Uterus (tissue), 4 donors: Measurements from ENCODE around the gene PPP2R3C. TPM values are rescaled to one million over a fixed set of nuclear protein-coding genes. Genes with fewer than 3 reads are reported as not detected.
"Not testable (repeated sequence)": the region's sequence is repeated elsewhere in the genome, so short reads cannot be mapped to it uniquely, and the experiment has no call there.

Experiments
- DNase-seq, 2 donors: peaks; one replicate each; pipeline ENCODE4 v3.0.0-alpha.2; 2019 to 2020
- H3K27ac ChIP-seq, 2 donors: fragments of 200-600 bp; sonication (generic); 1 replicate in 1 of 2; 2 replicates in 1 of 2; pipeline ENCODE4 v1.5.1; 2016 to 2018
- H3K27me3 ChIP-seq, 2 donors: fragments of 200-600 bp; sonication (generic); one replicate each; pipeline ENCODE4 v1.5.1; 2018 to 2019; ENCODE audit warnings: control low read depth in 1 of 2
- H3K36me3 ChIP-seq, 2 donors: fragments of 200-600 bp; sonication (generic); one replicate each; pipeline ENCODE4 v1.5.1; 2019; ENCODE audit warnings: control low read depth in 1 of 2
- H3K4me1 ChIP-seq, 2 donors: fragments of 200-600 bp; sonication (generic); one replicate each; pipeline ENCODE4 v1.5.1; 2018 to 2019; ENCODE audit warnings: control low read depth in 1 of 2
- H3K4me3 ChIP-seq, 2 donors: fragments of 200-600 bp; sonication (generic); 1 replicate in 1 of 2; 2 replicates in 1 of 2; pipeline ENCODE4 v1.5.1; 2018 to 2019; ENCODE audit warnings: mild to moderate bottlenecking in 1 of 2
- H3K9me3 ChIP-seq, 2 donors: fragments of 200-600 bp; sonication (generic); one replicate each; pipeline ENCODE4 v1.5.1; 2019; ENCODE audit warnings: control low read depth in 1 of 2
- CTCF ChIP-seq, 4 experiments: fragments of 200-600 bp in 2 of 4; fragments of 450-650 bp in 2 of 4; sonication (generic) in 2 of 4; IDR thresholded peaks; one replicate each; pipeline ENCODE4 v1.5.1; 2016 to 2019; ENCODE audit warnings: antibody characterized with exemption in 4 of 4, mild to moderate bottlenecking in 2 of 4, moderate library complexity in 1 of 4
- POLR2A ChIP-seq, 2 donors: fragments of 450-650 bp; IDR thresholded peaks; one replicate each; pipeline ENCODE4 v1.6.1; 2016; ENCODE audit warnings: antibody characterized with exemption in 2 of 2, mild to moderate bottlenecking in 1 of 2, moderate library complexity in 1 of 2
- intact Hi-C: fragments of 100-400 bp; cut with DNase I; formaldehyde crosslinking; loops from one replicate; pipeline ENCODE4 v1.15.1; 2023; ENCODE audit warnings: low total_unique reads
- total RNA-seq, 4 donors: library from RNA; depleted of rRNA in 3 of 4; stranded (reverse); fragments of >200 nt in 3 of 4; gene quantifications; one replicate each; pipeline versions ENCODE4 v1.1.0 to v1.2.4, GENCODE V29; 2014 to 2023
- donor health status: DM: yes; HTN: yes; CAD: no.

The PPP2R3C gene
- total RNA-seq, 4 donors from 2014 or later, result 18.5 to 48.0 (median 29.4) TPM

GRCh38 chr14:35045798-35046047, 76.1 kb downstream of the PPP2R3C start:
- no peaks in the 10 kb centered on the region for H3K9me3 ChIP-seq
- peak overlapping the region; percentile 89 to 95 for H3K27ac ChIP-seq
- no peaks in the 10 kb centered on the region for H3K27me3 ChIP-seq
- peak overlapping the region; percentile 69 to 82 for H3K4me3 ChIP-seq
- no peak for DNase-seq
- H3K36me3 ChIP-seq, result no peaks in the 10 kb centered on the region
- TF ChIP-seq POLR2A (IDR thresholded peaks at IDR 0.05), result no peak
- TF ChIP-seq CTCF (IDR thresholded peaks at IDR 0.05), result no peak
- no peaks in the 10 kb centered on the region for H3K4me1 ChIP-seq
- intact Hi-C loops, result loop anchor here (10.0 kb wide), 1 partner anchor 61 kb away; the partner anchor contains the start of gene SRP54

GRCh38 chr14:35044939-35045797, 76.6 kb downstream of the PPP2R3C start:
- TF ChIP-seq POLR2A (IDR thresholded peaks at IDR 0.05), result no peak
- TF ChIP-seq CTCF (IDR thresholded peaks at IDR 0.05), result no peak
- DNase-seq, result no peak
- Histone ChIP-seq H3K4me3 (peak overlapping the region; percentile 69 to 82), H3K4me1 (no peaks in the 10 kb centered on the region), H3K9me3 (no peaks in the 10 kb centered on the region), H3K27me3 (no peaks in the 10 kb centered on the region), H3K27ac (peak overlapping the region; percentile 89 to 95), H3K36me3 (no peaks in the 10 kb centered on the region)
- intact Hi-C loops, result loop anchor here (10.0 kb wide), 1 partner anchor 60 kb away; the partner anchor contains the start of gene SRP54

- Histone ChIP-seq H3K4me3 (no peak overlapping the region), H3K27ac (no peak overlapping the region)
- intact Hi-C loops, result loop anchor here (10.0 kb wide), 1 partner anchor 58 kb away; the partner anchor contains the start of gene SRP54
Measured at GRCh38 chr14:35043046-35043445, 78.7 kb downstream of the PPP2R3C start.

DNA sequence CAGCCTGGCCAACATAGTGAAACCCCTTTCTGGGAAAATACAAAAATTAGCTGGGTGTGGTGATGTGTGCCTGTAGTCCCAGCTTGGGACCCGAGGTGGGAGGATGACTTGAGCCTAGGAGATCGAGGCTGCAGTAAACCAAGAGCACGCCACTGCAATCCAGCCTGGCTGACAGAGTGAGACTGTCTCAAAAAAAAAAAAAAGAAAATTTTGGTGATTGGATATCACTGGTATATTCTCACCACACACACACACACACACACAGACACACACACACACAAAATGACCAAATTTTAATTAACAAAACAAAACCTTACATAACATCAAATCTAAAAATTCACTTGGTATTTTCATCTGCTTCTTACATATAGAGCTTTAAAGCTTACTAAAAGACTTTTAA, 79.2 kb downstream of the PPP2R3C start:
- H3K4me1 ChIP-seq, result no peaks in the 10 kb centered on the region
- H3K27ac ChIP-seq, result no peak overlapping the region
- H3K4me3 ChIP-seq, result no peak overlapping the region
- no peaks in the 10 kb centered on the region for H3K9me3 ChIP-seq
- intact Hi-C loops, result loop anchor here (10.0 kb wide), 1 partner anchor 58 kb away; the partner anchor contains the start of gene SRP54
- no peak for DNase-seq
- TF ChIP-seq POLR2A (IDR thresholded peaks at IDR 0.05), result no peak
- no peak for TF ChIP-seq CTCF (IDR thresholded peaks at IDR 0.05)
- H3K27me3 ChIP-seq, result no peaks in the 10 kb centered on the region
- H3K36me3 ChIP-seq, result no peaks in the 10 kb centered on the region

More at GRCh38 chr14:35043046-35043445, 78.7 kb downstream of the PPP2R3C start:
- Histone ChIP-seq H3K36me3 (no peaks in the 10 kb centered on the region), H3K4me1 (no peaks in the 10 kb centered on the region), H3K9me3 (no peaks in the 10 kb centered on the region), H3K27me3 (no peaks in the 10 kb centered on the region)
- TF ChIP-seq CTCF (IDR thresholded peaks at IDR 0.05) (no peak), POLR2A (IDR thresholded peaks at IDR 0.05) (no peak)
- DNase-seq, result no peak

- H3K27ac ChIP-seq, H3K4me1 ChIP-seq, H3K4me3 ChIP-seq, H3K27me3 ChIP-seq, H3K9me3 ChIP-seq, intact Hi-C loops, H3K36me3 ChIP-seq, DNase-seq: not testable (repeated sequence)
Measured at GRCh38 chr14:35038312-35038711, 83.5 kb downstream of the PPP2R3C start.

Other genes starting within 250 kb of the PPP2R3C start
- 10 to 100 TPM; 11.8 to 42.0 (median 27.3) TPM for gene BAZ1A, start 246.6 kb downstream of the PPP2R3C start, total RNA-seq
- gene SRP54, start 139.0 kb downstream of the PPP2R3C start, total RNA-seq, result 100 to 1,000 TPM in 2 of 4 donors, 10 to 100 TPM in 2; 41.7 to 219 (median 82.1) TPM
- gene FAM177A1, start 75.7 kb downstream of the PPP2R3C start, total RNA-seq, result 10 to 100 TPM; 12.4 to 82.2 (median 36.7) TPM
- 10 to 100 TPM in 3 of 4 donors, 1 to 10 TPM in 1; 5.0 to 57.1 (median 23.4) TPM for gene PRORP, start 562 bp upstream of the PPP2R3C start, total RNA-seq
- gene PSMA6, start 170.4 kb upstream of the PPP2R3C start, total RNA-seq, result 100 to 1,000 TPM; 114 to 180 (median 142) TPM